Fibroblast of pulmonary artery (primary cell): ENCODE measurements around the gene TMEM167A.

Source experiments
- DNase-seq: peaks from one replicate; pipeline ENCODE4 v3.0.0-alpha.2; 2010; ENCODE audit warnings: low read depth
- H3K4me3 ChIP-seq: replicated peaks from 2 replicates; pipeline ENCODE4 v1.5.1; 2011; ENCODE audit warnings: low read depth, mild to moderate bottlenecking, control low read depth, low read length, moderate library complexity
- TF ChIP-seq, protein P1 (sequence below): IDR thresholded peaks from 2 replicates; pipeline ENCODE4 v1.5.1; 2011; ENCODE audit warnings: mild to moderate bottlenecking, control low read depth, low read length, inconsistent platforms; ENCODE audit errors: missing control alignments

TMEM167A gene

DNA sequence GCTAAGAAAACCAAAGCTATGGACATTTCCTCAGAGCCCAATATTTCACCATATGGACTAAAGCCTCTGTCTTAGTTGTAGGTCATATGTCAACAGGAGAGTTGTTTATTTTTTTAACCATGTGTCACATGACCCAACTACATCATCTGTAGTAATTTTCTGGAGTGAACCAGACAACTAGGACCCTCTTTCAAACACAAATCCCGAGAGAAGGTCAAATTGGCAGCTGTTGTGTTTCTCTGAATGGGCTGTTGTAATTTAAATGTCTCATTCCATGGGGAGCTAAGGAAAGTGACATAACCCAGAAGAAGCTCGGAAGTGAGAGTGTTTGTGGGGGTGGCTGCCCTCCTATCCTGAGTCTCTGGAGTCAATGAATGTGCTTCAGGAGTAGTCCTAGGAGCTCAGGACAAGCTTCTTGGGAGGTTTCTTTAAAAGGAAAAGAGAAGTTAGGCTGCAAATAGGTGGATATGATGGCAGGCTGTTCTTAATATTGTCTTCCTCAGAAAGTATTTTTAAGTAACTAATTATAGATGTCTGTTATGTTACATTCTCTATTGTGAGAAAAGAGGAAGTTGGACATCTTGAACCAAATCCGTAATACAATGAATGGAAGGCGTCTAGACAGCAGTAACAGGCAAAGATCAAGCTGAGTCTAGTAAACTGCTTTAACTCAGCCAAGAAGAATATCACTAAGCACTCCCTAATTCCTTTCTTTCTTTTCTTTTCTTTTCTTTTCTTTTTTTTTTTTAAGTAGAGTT lies 50.1 kb downstream of the TMEM167A start:
- TF ChIP-seq, protein P1, sequence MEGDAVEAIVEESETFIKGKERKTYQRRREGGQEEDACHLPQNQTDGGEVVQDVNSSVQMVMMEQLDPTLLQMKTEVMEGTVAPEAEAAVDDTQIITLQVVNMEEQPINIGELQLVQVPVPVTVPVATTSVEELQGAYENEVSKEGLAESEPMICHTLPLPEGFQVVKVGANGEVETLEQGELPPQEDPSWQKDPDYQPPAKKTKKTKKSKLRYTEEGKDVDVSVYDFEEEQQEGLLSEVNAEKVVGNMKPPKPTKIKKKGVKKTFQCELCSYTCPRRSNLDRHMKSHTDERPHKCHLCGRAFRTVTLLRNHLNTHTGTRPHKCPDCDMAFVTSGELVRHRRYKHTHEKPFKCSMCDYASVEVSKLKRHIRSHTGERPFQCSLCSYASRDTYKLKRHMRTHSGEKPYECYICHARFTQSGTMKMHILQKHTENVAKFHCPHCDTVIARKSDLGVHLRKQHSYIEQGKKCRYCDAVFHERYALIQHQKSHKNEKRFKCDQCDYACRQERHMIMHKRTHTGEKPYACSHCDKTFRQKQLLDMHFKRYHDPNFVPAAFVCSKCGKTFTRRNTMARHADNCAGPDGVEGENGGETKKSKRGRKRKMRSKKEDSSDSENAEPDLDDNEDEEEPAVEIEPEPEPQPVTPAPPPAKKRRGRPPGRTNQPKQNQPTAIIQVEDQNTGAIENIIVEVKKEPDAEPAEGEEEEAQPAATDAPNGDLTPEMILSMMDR: no peak
- DNase-seq: no peak
- no peak overlapping the region for H3K4me3 ChIP-seq

DNA sequence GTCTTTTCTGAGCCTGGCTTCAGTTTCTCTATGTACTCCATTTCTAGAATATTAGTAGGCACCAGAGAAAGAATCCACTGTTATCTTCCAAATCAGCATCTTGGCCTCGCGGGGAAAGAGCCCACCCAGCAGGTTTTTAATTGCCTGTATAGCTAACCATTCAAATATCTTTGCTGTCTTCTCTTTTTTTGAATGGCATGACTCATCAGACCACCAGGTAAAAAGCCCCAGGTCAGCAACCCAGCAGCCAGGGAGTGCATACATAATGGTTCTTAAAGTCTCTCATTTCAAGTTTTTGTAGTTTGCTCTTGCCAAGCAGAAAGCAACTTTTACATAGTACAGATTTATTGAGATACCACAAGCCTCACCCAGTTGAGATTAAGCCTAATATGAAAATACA lies 50.7 kb downstream of the TMEM167A start:
- TF ChIP-seq, protein P1: no peak
- H3K4me3 ChIP-seq: no peak overlapping the region
- no peak for DNase-seq

DNA sequence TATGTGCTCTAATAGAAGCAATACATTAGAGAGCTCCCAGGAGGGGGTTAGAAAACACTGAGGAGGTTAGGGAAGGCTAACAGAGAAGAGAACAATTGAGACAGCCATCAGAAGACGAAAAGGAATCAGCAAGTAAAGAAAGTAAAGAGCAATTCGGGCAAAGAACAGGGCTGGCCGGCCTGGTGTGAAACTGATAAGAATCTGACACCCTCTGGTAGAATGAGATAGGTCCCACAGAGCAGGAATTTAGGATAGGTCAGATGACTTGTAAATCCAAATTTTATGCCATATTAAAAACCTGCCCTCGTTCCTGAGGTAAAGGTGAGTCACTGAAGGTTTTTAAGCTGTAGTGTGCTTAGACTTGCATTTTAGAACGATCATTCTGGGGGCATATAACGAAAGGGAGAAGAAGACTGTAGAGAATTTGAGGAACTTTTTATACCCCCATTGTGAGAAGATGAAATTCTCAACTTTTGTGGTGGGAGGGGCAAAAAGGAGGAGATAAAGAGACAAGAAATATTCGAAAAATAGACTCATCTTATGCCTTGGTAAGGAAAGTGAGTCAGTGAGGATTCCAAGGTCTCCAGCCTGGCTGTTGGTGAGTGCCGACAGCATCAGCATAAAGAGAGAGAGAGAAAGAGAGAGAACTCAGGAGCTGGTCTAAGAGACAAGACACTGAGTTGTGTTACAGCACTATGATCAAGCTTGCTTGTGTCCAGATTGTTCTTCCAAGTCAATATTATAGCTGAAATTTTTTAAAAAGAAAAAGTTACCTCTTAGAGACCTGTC lies 51.3 kb downstream of the TMEM167A start:
- no peak for DNase-seq
- TF ChIP-seq, protein P1: no peak
- H3K4me3 ChIP-seq: no peak overlapping the region

DNA sequence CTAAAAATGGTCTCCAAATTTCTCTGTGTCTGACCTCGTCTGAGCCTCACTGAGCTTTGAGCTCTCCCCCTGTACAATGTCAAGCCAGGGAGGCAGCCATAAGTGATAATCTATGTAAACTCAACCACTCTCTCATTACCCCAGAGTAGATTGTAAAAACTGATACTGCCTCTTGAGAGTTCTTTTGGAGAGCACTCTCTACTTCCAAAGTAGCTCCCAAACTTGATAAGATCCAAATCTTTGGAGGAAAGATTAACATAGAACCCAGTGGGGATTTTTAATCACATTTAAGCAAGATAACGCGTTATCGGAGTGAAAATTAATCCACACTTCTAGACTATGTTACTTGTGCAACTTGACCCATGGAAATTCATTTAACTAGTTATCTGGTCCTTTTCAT lies 54.9 kb downstream of the TMEM167A start:
- TF ChIP-seq, protein P1: no peak

DNA sequence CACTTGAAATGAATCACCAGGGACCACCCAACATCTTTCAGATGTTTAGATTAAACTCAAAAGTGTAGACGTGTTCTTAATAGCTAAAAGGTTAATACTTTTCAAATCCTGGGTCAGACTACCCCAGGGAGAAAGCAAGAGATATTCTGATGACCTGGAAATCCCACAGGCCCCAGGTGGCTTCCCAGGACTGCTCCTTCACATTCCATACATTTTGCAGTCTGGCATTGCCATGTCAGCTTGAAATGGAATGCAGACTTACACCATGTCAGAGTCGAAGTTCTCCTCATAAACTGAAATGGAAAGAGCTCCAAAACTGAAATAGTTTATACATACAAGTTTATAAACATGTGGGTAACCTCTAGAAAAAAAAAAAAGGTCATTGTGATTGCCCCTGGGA lies 61.5 kb downstream of the TMEM167A start:
- TF ChIP-seq, protein P1: no peak
- DNase-seq: no peak

More for the DNA sequence above, 54.9 kb downstream of the TMEM167A start:
- no peak for DNase-seq
- no peak overlapping the region for H3K4me3 ChIP-seq

DNA sequence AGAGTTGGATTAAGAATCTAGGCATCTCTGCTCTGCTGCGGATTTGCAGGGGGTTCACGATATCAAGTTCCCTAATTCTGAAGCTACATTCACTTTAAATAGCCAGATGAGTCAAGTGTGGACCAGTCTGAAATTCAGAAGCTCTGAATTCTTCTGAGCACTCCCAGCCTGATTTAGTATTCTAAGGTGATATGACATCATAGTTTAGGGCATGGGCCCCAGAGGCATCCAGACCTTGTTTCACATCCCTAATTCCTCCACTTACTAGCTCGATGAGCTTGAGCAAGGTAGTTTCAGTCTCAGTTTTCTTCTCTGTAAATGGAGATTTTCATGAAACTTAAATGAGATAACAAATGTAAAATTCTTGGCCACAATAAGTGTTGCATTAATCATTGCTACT lies 65.2 kb downstream of the TMEM167A start:
- TF ChIP-seq, protein P1: no peak
- no peak overlapping the region for H3K4me3 ChIP-seq
- no peak for DNase-seq

More for the DNA sequence above, 61.5 kb downstream of the TMEM167A start:
- H3K4me3 ChIP-seq: no peak overlapping the region

DNA sequence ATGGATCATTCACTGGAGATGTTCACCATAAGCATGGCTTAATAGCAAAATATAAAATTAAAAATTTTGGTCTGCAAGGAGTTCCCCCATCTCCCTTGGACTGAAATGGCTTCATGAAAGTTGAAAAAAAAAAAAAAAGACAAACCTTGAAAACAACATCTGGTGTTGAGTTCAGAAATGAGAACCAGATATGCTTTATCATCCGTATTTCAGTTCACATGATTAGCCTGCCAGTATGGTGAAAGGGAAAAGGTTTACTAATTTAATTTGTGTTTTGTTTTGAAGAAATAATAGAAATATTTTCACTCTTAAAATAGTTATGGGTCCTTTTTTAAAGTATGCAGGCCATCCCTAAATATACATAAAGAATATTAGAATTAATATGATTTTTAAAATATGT lies 67.8 kb downstream of the TMEM167A start:
- no peak for DNase-seq
- TF ChIP-seq, protein P1: no peak
- H3K4me3 ChIP-seq: no peak overlapping the region
